HFFc6 (cell line): ENCODE results near the gene SNX25. TPM values are rescaled to one million over a fixed set of nuclear protein-coding genes. Genes with fewer than 3 reads are reported as not detected.

Experiments used
- DNase-seq: peaks from one replicate; pipeline ENCODE4 v3.0.0-alpha.2; 2018
- H3K27ac Mint-ChIP-seq: 2 replicates; pipeline ENCODE4 v1.8.0; 2020; ENCODE audit warnings: mild to moderate bottlenecking, mixed read lengths
- H3K27me3 Mint-ChIP-seq: 2 replicates; pipeline ENCODE4 v1.8.0; 2021; ENCODE audit warnings: mild to moderate bottlenecking, moderate library complexity, mixed read lengths; ENCODE audit not compliant: insufficient read depth
- H3K36me3 Mint-ChIP-seq: 2 replicates; pipeline ENCODE4 v1.8.0; 2021; ENCODE audit warnings: low read depth, mixed read lengths
- H3K4me1 Mint-ChIP-seq: 2 replicates; pipeline ENCODE4 v1.8.0; 2020; ENCODE audit warnings: low read depth, mixed read lengths
- H3K4me3 Mint-ChIP-seq: 2 replicates; pipeline ENCODE4 v1.8.0; 2020; ENCODE audit warnings: mild to moderate bottlenecking, moderate library complexity, mixed read lengths
- H3K9me3 Mint-ChIP-seq: 2 replicates; pipeline ENCODE4 v1.8.0; 2020; ENCODE audit warnings: mild to moderate bottlenecking, mixed read lengths
- CTCF ChIP-seq: fragments of 200-600 bp; sonication (generic); IDR thresholded peaks from 2 replicates; pipeline ENCODE4 v1.5.0; 2021; ENCODE audit warnings: antibody characterized with exemption, mild to moderate bottlenecking
- total RNA-seq, 6 experiments: library from RNA; stranded (reverse); fragmentation: NEBNext Ultra II Directional; extraction: Animal tissue kit (Norgen Biotek cat#: 25700); gene quantifications; 2 replicates in 1 of 6; 3 replicates in 5 of 6; pipeline ENCODE4 v1.2.3, GENCODE V29; 2021

Gene SNX25
- total RNA-seq, 6 experiments from 2014 or later = 19.4 to 40.2 (median 24.8) TPM

GRCh38 chr4:185371702-185372101 is 162.3 kb downstream of the SNX25 start:
- H3K4me3 Mint-ChIP-seq = no peak overlapping the region
- H3K27ac Mint-ChIP-seq = no peak overlapping the region
- no peak for DNase-seq
- TF ChIP-seq CTCF = no peak
- H3K36me3 Mint-ChIP-seq = peaks cover 5% of the 10 kb centered on the region; the same call in 1 of the 2 replicates
- H3K9me3 Mint-ChIP-seq = no peaks in the 10 kb centered on the region
- peaks cover 9% of the 10 kb centered on the region; the same call in 1 of the 2 replicates for H3K4me1 Mint-ChIP-seq
- no peaks in the 10 kb centered on the region; the same call in 1 of the 2 replicates for H3K27me3 Mint-ChIP-seq

GRCh38 chr4:185374027-185374426 is 164.6 kb downstream of the SNX25 start:
- peaks cover 9% of the 10 kb centered on the region; the same call in 1 of the 2 replicates for H3K4me1 Mint-ChIP-seq
- no peaks in the 10 kb centered on the region for H3K27me3 Mint-ChIP-seq
- H3K36me3 Mint-ChIP-seq = 0 out of 2 replicates have a peak, but pooled peaks cover 11% of the 10 kb centered on the region
- no peak overlapping the region for H3K27ac Mint-ChIP-seq
- DNase-seq = no peak
- H3K9me3 Mint-ChIP-seq = no peaks in the 10 kb centered on the region
- no peak overlapping the region for H3K4me3 Mint-ChIP-seq
- TF ChIP-seq CTCF = no peak

- no peaks in the 10 kb centered on the region for H3K27me3 Mint-ChIP-seq
- H3K36me3 Mint-ChIP-seq = 0 out of 2 replicates have a peak, but pooled peaks cover 11% of the 10 kb centered on the region
- TF ChIP-seq CTCF = no peak
- peaks cover 6% of the 10 kb centered on the region; the same call in 1 of the 2 replicates for H3K4me1 Mint-ChIP-seq
- H3K9me3 Mint-ChIP-seq = no peaks in the 10 kb centered on the region
- no peak overlapping the region for H3K27ac Mint-ChIP-seq
- no peak overlapping the region for H3K4me3 Mint-ChIP-seq
- DNase-seq = no peak
Observed at GRCh38 chr4:185374573-185374972, 165.2 kb downstream of the SNX25 start.

- peaks cover 5% of the 10 kb centered on the region for H3K9me3 Mint-ChIP-seq
- peaks cover 27% of the 10 kb centered on the region for H3K4me1 Mint-ChIP-seq
- H3K27me3 Mint-ChIP-seq = no peaks in the 10 kb centered on the region
- DNase-seq = no peak
- no peak for TF ChIP-seq CTCF
- H3K27ac Mint-ChIP-seq = no peak overlapping the region
- H3K4me3 Mint-ChIP-seq = no peak overlapping the region
- peaks cover 24% of the 10 kb centered on the region for H3K36me3 Mint-ChIP-seq
Observed at GRCh38 chr4:185378264-185378663, 168.9 kb downstream of the SNX25 start.

DNA sequence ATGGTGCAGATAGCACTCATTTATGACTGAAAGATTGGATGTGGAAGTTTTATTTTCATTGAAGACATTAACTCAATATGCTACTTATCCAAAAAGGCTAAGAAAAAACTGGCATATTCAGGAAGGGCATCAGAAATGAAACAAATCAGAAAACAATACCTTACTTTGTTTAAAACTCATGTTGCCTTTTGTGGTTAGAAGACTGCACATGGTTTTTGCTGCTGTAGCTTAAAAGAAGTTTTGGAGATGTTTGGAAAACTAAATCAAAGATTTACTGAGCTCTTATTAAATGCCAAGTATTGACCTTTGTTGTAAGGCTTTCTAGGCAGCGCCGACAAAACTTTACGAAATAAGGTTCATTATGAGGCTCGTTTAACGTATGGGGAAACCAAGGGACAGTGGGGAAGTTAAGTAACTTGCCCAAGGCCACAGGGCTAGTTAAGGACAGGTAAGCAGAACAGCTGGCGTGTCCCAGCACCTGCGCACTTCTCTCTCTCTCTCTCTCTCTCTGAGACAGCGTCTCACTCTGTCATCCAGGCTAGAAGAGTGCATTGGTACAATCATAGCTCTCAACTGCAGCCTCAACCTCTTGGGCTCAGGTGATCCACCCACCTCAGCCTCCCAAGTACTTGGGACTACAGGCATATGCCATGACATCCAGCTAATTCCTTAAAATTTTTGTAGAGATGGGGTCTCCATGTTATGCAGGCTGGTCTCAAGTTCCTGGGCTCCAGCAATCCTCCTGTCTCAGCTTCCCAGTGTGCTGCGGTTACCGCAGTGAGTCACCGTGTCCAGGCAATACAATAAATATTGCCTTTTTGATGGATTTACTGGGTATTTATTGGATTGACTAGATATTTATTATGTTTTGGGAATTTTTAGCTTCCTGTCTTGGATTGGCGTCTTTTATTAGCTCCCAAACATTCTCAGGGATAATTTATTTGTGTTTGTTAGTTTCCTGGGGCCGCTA is 170.2 kb downstream of the SNX25 start:
- no peak overlapping the region for H3K4me3 Mint-ChIP-seq
- no peak for DNase-seq
- no peak for TF ChIP-seq CTCF
- H3K9me3 Mint-ChIP-seq = peaks cover 5% of the 10 kb centered on the region
- peaks cover 24% of the 10 kb centered on the region for H3K36me3 Mint-ChIP-seq
- no peaks in the 10 kb centered on the region for H3K27me3 Mint-ChIP-seq
- H3K27ac Mint-ChIP-seq = no peak overlapping the region; the same call in 1 of the 2 replicates
- H3K4me1 Mint-ChIP-seq = peaks cover 38% of the 10 kb centered on the region
